ENCODE data around the gene AGPAT1. TPM values are rescaled to one million over a fixed set of nuclear protein-coding genes. Genes with fewer than 3 reads are reported as not detected.

Gene AGPAT1
- total and polyA plus RNA-seq, 2 of the 13 experiments (the other 11 are each of a cell fraction or from before 2014, with no cell fraction given) = 51.3 to 139 TPM

- TF ChIP-seq NFAT5 (CRISPR knock-in tag; IDR thresholded peaks at IDR 0.05) (peak; percentile 37; the same call in 1 of the 2 replicates), HNRNPLL (IDR thresholded peaks at IDR 0.05; ENCODE audit: low read depth, low read length, poor library complexity, severe bottlenecking) (peak; percentile 85), NFATC3 (CRISPR knock-in tag; IDR thresholded peaks at IDR 0.05) (peak; percentile 74), MEIS2 (CRISPR knock-in tag; IDR thresholded peaks at IDR 0.05) (peak; percentile 75), RAD21 (CRISPR knock-in tag; IDR thresholded peaks at IDR 0.05) (peak; percentile 37), U2AF1 (optimal IDR thresholded peaks at IDR 0.05; ENCODE audit: low read depth, low read length) (no peak), ISL2 (CRISPR knock-in tag; IDR thresholded peaks at IDR 0.05) (peak; percentile 83), KDM1A (CRISPR knock-in tag; IDR thresholded peaks at IDR 0.05) (no peak), MLX (CRISPR knock-in tag; IDR thresholded peaks at IDR 0.05) (0 out of 2 replicates have a peak, but pooled peaks have one; percentile 13), RFXANK (CRISPR knock-in tag; IDR thresholded peaks at IDR 0.05) (0 out of 2 replicates have a peak, but pooled peaks have one; percentile 45), ZNF574 (CRISPR knock-in tag; IDR thresholded peaks at IDR 0.05) (peak; percentile 52; the same call in 1 of the 2 replicates)
- TF ChIP-seq, protein P1, sequence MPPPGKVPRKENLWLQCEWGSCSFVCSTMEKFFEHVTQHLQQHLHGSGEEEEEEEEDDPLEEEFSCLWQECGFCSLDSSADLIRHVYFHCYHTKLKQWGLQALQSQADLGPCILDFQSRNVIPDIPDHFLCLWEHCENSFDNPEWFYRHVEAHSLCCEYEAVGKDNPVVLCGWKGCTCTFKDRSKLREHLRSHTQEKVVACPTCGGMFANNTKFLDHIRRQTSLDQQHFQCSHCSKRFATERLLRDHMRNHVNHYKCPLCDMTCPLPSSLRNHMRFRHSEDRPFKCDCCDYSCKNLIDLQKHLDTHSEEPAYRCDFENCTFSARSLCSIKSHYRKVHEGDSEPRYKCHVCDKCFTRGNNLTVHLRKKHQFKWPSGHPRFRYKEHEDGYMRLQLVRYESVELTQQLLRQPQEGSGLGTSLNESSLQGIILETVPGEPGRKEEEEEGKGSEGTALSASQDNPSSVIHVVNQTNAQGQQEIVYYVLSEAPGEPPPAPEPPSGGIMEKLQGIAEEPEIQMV (CRISPR knock-in tag; IDR thresholded peaks at IDR 0.05; ENCODE audit: low read depth) = peak; percentile 59
- TF ChIP-seq, protein P2, sequence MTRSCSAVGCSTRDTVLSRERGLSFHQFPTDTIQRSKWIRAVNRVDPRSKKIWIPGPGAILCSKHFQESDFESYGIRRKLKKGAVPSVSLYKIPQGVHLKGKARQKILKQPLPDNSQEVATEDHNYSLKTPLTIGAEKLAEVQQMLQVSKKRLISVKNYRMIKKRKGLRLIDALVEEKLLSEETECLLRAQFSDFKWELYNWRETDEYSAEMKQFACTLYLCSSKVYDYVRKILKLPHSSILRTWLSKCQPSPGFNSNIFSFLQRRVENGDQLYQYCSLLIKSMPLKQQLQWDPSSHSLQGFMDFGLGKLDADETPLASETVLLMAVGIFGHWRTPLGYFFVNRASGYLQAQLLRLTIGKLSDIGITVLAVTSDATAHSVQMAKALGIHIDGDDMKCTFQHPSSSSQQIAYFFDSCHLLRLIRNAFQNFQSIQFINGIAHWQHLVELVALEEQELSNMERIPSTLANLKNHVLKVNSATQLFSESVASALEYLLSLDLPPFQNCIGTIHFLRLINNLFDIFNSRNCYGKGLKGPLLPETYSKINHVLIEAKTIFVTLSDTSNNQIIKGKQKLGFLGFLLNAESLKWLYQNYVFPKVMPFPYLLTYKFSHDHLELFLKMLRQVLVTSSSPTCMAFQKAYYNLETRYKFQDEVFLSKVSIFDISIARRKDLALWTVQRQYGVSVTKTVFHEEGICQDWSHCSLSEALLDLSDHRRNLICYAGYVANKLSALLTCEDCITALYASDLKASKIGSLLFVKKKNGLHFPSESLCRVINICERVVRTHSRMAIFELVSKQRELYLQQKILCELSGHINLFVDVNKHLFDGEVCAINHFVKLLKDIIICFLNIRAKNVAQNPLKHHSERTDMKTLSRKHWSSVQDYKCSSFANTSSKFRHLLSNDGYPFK (CRISPR knock-in tag; IDR thresholded peaks at IDR 0.05; ENCODE audit: borderline replicate concordance) = peak; percentile 85; the same call in 1 of the 2 replicates
These were observed 22.0 kb downstream of the AGPAT1 start, which contains the start of gene PPT2 (continued) for GRCh38 chr6:32153564-32154513.
